Measurements from ENCODE around the gene SKA1. TPM values are rescaled to one million over a fixed set of nuclear protein-coding genes. Genes with fewer than 3 reads are reported as not detected.
"Not testable (repeated sequence)": the region's sequence is repeated elsewhere in the genome, so short reads cannot be mapped to it uniquely, and the experiment has no call there.

Gene SKA1
- total RNA-seq, 2 donors from 2014 or later: 2.6 to 2.7 TPM

GRCh38 chr18:50397023-50397422 lies 22.2 kb downstream of the SKA1 start:
- H3K4me3 ChIP-seq: no peak overlapping the region
- no peaks in the 10 kb centered on the region for H3K36me3 ChIP-seq
- TF ChIP-seq CTCF (IDR thresholded peaks at IDR 0.05) (no peak), POLR2AphosphoS5 (IDR thresholded peaks at IDR 0.05) (no peak), POLR2A (IDR thresholded peaks at IDR 0.05) (no peak)
- H3K9me3 ChIP-seq: no peaks in the 10 kb centered on the region
- H3K27ac ChIP-seq: no peak overlapping the region
- intact Hi-C loops (cut with DNase I): no loop called here
- no peaks in the 10 kb centered on the region for H3K4me1 ChIP-seq (replicated peaks)
- WGBS: 96% methylated on average over 4 of the region's 4 CpGs
- no peaks in the 10 kb centered on the region for H3K27me3 ChIP-seq (replicated peaks; ENCODE audit: insufficient read depth)
- DNase-seq (ENCODE audit: low spot score): no peak

- H3K27me3 ChIP-seq (replicated peaks; ENCODE audit: insufficient read depth): no peaks in the 10 kb centered on the region
- DNase-seq (ENCODE audit: low spot score): no peak
- WGBS: 44% methylated on average over 10 of the region's 10 CpGs
- no peaks in the 10 kb centered on the region for H3K9me3 ChIP-seq
- no peak overlapping the region for H3K4me3 ChIP-seq
- no peaks in the 10 kb centered on the region for H3K36me3 ChIP-seq
- H3K27ac ChIP-seq: no peak overlapping the region
- no peaks in the 10 kb centered on the region for H3K4me1 ChIP-seq (replicated peaks)
- intact Hi-C loops (cut with DNase I): no loop called here
- TF ChIP-seq POLR2A (IDR thresholded peaks at IDR 0.05): no peak
- no peak for TF ChIP-seq CTCF (IDR thresholded peaks at IDR 0.05)
Measured at GRCh38 chr18:50398099-50398498, 23.3 kb downstream of the SKA1 start.

DNA sequence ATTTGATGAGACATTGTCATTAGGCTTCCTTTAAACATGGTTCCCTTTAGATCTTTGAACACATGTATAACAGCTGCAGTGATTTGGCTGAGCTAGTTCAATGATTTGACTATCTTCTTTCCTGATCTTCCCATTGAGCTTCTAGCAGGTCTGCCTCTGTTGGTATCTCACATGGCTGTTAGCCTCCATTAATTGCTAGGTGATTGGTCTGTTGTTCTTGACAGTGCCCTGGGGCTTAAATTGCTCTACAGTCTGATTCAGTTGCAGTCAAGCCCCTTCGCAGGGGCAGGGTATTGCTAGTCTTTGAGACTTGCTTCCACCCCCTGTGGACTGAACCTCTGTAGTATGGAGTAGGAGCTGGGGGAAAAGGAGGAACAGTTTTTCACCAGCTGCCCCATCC lies 24.1 kb downstream of the SKA1 start:
- 94% methylated on average over 1 of the region's 1 CpG for WGBS
- no peaks in the 10 kb centered on the region for H3K9me3 ChIP-seq
- no peaks in the 10 kb centered on the region for H3K36me3 ChIP-seq
- H3K4me1 ChIP-seq (replicated peaks): no peaks in the 10 kb centered on the region
- DNase-seq (ENCODE audit: low spot score): no peak
- no peak overlapping the region for H3K27ac ChIP-seq
- H3K27me3 ChIP-seq (replicated peaks; ENCODE audit: insufficient read depth): no peaks in the 10 kb centered on the region
- TF ChIP-seq CTCF (IDR thresholded peaks at IDR 0.05) (no peak), POLR2AphosphoS5 (IDR thresholded peaks at IDR 0.05) (no peak), POLR2A (IDR thresholded peaks at IDR 0.05) (no peak)
- intact Hi-C loops (cut with DNase I): no loop called here
- H3K4me3 ChIP-seq: no peak overlapping the region

DNA sequence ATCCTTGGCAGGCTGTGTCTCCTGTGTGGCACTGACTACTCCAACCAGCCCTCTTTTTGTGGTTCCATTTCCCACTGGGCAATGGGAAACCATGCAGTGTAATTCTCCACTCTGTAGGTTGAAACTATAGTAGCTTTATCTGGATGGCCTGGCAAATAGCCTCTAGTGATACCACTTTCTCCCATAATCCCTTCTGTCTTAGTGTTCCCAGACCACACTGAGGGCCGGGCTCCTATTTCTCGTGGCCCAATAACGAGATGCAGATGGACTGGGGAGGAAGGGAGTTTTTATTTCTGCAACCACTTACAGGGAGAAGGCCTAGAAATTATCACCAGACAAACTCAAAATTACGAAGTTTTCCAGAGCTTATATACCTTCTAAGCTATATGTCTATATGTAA lies 24.7 kb downstream of the SKA1 start:
- Histone ChIP-seq H3K9me3 (no peaks in the 10 kb centered on the region), H3K27ac (no peak overlapping the region), H3K36me3 (no peaks in the 10 kb centered on the region), H3K4me3 (no peak overlapping the region), H3K4me1 (replicated peaks) (no peaks in the 10 kb centered on the region), H3K27me3 (replicated peaks; ENCODE audit: insufficient read depth) (no peaks in the 10 kb centered on the region)
- no peak for DNase-seq (ENCODE audit: low spot score)
- no peak for TF ChIP-seq POLR2AphosphoS5 (IDR thresholded peaks at IDR 0.05)
- no peak for TF ChIP-seq CTCF (IDR thresholded peaks at IDR 0.05)
- no peak for TF ChIP-seq POLR2A (IDR thresholded peaks at IDR 0.05)
- WGBS: 83% methylated on average over 4 of the region's 4 CpGs
- intact Hi-C loops (cut with DNase I): no loop called here

GRCh38 chr18:50400438-50400837 lies 25.6 kb downstream of the SKA1 start:
- DNase-seq (ENCODE audit: low spot score); H3K36me3 ChIP-seq; H3K27me3 ChIP-seq (replicated peaks; ENCODE audit: insufficient read depth); H3K4me3 ChIP-seq; H3K9me3 ChIP-seq; intact Hi-C loops (cut with DNase I); H3K4me1 ChIP-seq (replicated peaks); H3K27ac ChIP-seq: not testable (repeated sequence)
- WGBS: 64% methylated on average over 5 of the region's 5 CpGs

Data from prostate gland (tissue), 2 donors.